ENCODE measurements around the gene DPEP2.
"Not testable (repeated sequence)": the region's sequence is repeated elsewhere in the genome, so short reads cannot be mapped to it uniquely, and the experiment has no call there.

DPEP2 gene, protein sequence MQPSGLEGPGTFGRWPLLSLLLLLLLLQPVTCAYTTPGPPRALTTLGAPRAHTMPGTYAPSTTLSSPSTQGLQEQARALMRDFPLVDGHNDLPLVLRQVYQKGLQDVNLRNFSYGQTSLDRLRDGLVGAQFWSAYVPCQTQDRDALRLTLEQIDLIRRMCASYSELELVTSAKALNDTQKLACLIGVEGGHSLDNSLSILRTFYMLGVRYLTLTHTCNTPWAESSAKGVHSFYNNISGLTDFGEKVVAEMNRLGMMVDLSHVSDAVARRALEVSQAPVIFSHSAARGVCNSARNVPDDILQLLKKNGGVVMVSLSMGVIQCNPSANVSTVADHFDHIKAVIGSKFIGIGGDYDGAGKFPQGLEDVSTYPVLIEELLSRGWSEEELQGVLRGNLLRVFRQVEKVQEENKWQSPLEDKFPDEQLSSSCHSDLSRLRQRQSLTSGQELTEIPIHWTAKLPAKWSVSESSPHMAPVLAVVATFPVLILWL

DNA sequence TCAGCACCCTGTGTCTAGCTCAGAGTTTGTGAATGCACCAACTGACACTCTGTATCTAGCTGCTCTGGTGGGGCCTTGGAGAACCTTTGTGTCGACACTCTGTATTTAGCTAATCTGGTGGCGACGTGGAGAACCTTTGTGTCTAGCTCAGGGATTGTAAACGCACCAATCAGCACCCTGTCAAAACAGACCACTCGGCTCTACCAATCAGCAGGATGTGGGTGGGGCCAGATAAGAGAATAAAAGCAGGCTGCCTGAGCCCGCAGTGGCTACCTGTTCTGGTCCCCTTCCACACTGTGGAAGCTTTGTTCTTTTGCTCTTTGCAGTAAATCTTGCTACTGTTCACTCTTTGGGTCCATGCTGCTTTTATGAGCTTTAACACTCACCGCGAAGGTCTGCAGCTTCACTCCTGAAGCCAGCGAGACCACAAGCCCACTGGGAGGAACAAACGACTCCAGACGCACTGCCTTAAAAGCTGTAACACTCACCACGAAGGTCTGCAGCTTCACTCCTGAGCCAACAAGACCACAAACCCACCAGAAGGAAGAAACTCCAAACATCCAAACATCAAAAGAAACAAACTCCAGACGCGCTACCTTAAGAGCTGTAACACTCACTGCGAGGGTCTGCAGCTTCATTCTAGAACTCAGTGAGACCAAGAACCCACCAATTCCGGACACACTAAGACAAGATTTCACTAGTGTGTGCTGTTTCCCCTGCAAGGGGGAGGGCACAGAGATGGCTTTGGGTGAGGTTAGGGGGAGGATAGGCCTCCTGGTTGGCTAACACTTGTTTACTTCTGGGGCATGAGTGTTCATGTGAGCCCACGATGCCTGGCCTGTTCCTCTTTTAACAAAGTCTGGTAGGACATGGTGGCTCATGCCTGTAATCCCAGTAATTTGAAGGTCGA is at the start of gene DPEP2:
Gene DPEP2 (minus strand): TSS at position 706 of the 910 bp plus-strand sequence. CDS start 6,272 bp downstream, outside the sequence.
- peak; percentile 74 for DNase-seq

DNA sequence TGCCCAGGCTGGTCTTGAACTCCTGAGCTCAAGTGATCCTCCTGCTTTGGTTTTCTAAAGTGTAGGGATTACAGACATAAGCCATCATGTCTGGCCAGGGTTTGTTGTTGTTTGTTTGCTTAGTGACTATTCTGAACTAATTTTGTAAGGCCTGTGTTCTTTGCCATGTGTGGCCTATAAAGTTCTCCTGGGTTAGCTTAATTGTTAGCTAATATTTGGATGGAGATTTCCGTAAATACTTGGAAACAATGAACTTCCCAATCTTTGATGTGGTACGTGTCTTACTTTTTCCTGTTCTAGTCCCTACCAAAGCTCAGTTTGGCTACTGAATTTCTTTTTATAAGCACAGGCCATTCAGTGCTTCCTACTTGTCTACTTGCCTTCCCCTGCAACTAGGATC is 48.7 kb upstream of the DPEP2 start:
- no peak for DNase-seq

- no peak for DNase-seq
Measured at GRCh38 chr16:68046106-68046505, 46.8 kb upstream of the DPEP2 start.

GRCh38 chr16:68041783-68042182 is 42.5 kb upstream of the DPEP2 start:
- no peak for DNase-seq

DNA sequence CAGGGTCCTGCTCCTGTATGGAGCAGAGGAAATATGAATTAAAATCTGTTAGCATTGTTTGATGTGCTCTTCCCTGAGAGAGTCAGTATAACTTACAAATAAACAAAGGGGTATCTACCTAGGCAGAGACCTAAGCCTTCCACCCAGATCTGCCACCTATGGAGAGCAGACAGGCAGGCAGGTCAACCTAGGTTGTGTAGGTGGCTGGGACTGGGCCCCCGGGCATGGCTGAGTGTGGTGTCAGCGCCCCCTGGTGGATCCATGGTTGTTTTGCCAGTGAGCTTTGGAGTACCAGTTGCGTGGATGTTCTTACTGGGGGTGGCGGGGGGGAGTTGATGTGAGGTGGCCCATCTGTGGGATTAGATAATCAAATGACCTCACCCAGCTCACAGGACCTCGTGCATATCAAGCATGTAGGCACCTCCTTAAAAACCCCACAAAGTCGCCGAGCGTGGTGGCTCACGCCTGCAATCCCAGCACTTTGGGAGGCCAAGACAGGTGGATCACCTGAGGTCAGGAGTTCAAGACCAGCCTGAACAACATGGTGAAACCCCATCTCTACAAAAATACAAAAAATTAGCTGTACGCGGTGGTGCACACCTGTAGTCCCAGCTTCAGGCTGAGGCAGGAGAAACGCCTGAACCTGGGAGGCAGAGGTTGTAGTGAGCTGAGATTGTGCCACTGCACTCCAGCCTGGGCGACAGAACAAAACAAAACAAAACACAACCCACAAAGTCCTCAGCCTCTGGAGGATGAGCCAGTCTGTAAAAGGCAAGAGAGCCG is 41.4 kb upstream of the DPEP2 start:
- DNase-seq: peak; percentile 92

DNA sequence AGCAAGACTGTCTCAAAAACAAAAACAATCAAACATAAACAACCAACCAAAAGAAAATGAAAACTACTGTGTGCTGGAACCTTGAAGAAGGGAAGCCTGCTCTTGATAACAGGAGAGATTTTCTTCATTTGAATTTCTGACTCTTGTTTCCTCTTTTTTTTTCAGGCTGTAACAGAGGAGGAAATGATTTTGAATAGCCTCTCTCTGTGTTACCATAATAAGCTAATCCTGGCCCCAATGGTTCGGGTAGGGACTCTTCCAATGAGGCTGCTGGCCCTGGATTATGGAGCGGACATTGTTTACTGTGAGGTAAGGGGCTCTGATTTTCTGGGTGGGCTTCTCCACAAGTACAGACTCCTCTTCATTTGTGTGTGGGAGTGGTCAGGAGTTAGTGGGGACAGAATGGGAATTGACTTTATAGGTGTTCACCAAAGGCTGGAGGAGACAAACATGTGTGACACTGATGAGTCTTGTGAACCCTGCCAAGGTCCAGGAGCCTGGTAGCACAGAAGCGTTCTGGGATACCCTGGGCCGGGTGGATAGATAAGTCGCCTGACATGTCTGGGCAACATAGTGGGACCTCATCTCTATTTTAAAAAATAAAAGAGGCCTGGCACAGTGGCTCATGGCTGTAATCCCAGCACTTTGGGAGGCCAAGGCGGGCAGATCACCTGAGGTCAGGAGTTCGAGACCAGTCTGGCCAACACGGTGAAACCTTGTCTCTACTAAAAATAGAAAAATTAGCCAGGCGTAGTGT is 38.7 kb upstream of the DPEP2 start:
- DNase-seq: no peak

- no peak for DNase-seq
Measured at GRCh38 chr16:68035227-68035626, 35.9 kb upstream of the DPEP2 start.

GRCh38 chr16:68033101-68033500 is 33.8 kb upstream of the DPEP2 start:
- DNase-seq: no peak

GRCh38 chr16:68031951-68032350 is 32.7 kb upstream of the DPEP2 start:
- peak; percentile 70 for DNase-seq

- not testable (repeated sequence) for DNase-seq
Measured at GRCh38 chr16:68030108-68030507, 30.8 kb upstream of the DPEP2 start.

GRCh38 chr16:68028996-68029395 is 29.7 kb upstream of the DPEP2 start:
- DNase-seq: no peak

- peak; percentile 92 for DNase-seq
Measured at GRCh38 chr16:68022728-68023537, 23.6 kb upstream of the DPEP2 start, which contains the start of the genes DDX28 and DUS2. Gene DDX28 (minus strand): TSS chr16:68023232. CDS start chr16:68023202, 30 bp downstream. Gene DUS2 (plus strand): TSS chr16:68023284. CDS start chr16:68038024, 14,740 bp downstream.

DNA sequence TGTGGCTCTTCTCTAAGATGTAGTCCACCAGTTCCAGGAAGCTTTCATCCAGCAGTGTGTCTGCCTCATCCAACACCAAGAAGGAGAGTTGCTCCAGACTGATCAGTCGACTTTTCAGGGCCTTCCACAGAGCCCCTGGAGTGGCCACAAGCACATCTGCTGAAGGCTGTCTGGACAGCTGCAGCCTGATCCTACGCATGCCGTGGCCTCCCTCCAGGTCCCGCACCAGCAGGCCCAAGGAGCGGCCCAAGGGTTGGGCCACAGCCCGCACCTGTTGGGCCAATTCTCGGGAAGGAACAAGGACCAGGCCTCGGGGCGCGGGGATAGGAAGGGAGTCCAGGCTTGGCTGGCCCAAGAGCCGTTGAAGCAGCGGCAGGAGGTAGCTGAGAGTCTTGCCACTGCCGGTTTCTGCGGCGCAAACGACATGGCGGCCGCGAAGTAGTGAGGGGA is 23.0 kb upstream of the DPEP2 start:
- DNase-seq: no peak

DNA sequence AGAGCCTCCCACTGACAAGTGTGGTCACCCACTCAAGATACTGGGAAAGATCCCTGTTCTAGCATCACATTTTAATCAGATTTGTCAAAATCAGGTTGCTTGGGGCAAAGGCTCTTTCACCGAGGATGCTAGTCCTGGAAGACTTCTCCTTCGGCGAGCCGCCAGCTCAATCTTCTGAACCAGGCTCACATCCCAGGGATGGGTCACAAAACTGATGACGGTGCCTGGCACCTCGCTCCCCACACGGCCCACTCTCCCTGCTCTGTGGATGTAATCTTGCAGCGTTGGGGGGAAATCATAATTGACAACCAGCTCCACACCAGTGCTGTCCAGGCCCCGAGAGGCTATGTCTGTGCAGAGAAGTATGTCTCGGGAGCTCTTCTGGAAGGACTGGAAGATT is 22.2 kb upstream of the DPEP2 start:
- DNase-seq: no peak

DNA sequence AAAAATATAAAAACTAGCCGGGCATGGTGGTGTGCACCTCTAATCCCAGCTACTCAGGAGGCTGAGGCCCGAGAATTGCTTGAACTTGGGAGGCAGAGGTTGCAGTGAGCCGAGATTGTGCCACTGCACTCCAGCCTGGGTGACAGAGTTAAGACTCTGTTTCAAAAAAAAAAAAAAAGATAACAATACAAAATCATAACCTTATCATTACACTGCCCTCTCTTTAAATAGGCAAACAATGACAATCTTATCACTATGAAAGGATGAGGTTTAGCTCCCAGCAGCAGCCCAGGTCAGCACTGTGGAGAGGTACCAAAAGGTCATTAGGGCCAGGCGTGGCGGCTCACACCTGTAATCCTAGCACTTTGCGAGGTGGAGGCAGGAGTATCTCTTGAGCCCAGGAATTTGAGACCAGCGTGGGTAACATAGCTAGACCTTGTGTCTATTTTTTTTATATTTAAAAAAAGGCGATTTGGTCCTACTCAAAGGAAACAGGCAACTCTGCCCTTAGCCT is 19.9 kb upstream of the DPEP2 start:
- no peak for DNase-seq

DNA sequence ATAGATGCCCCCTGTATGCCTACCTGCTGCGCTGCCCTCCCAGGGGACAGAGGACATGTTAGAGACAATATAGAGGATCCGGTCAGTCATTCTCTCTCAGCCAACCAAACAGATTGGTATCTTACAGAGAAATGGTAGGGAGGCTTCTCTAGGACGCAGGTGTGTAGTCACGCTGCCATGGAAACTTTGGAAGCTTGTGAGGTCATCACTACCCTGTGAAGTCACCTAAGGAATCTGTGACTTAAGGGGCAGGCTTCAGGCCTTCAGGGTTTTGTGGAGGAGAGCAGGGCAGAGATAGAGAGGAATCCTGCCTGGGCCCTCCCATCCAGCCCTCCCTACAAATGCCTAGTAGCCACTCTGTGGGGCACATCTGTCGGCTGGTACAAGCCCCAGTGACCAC is 16.4 kb upstream of the DPEP2 start, which contains the start of gene DPEP2NB:
Gene DPEP2NB (minus strand): TSS at position 231 of the 400 bp plus-strand sequence. CDS start 141 bp downstream, at position 90.
- DNase-seq: no peak

GRCh38 chr16:68013440-68013839 is 14.2 kb upstream of the DPEP2 start:
- DNase-seq: peak; percentile 54

- not testable (repeated sequence) for DNase-seq
Measured at GRCh38 chr16:68009872-68010271, 10.6 kb upstream of the DPEP2 start.

GRCh38 chr16:68009157-68009735 is 10.0 kb upstream of the DPEP2 start:
- DNase-seq: no peak

GRCh38 chr16:68005786-68006286 is 6.6 kb upstream of the DPEP2 start:
- DNase-seq: peak; percentile 81
